ENCODE results near the gene IFNA2. TPM values are rescaled to one million over a fixed set of nuclear protein-coding genes. Genes with fewer than 3 reads are reported as not detected.

Gene IFNA2
- total and polyA plus RNA-seq, 2 experiments from 2014 or later: not detected

GRCh38 chr9:21334701-21335632 lies 50.2 kb downstream of the IFNA2 start, which contains the start of gene KLHL9:
Gene KLHL9 (minus strand): TSS chr9:21335404. CDS start chr9:21334859, 545 bp downstream.
- Histone ChIP-seq H3K27ac (peak within 1 kb of the TSS; percentile 100), H4K20me1 (ENCODE audit: insufficient read depth, poor library complexity, severe bottlenecking) (peaks cover 43% of the 10 kb centered on the region), H2AFZ (peak within 1 kb of the TSS; percentile 98), H3K27me3 (peaks cover 6% of the 10 kb centered on the region), H3K9me3 (ENCODE audit: low read depth) (no peaks in the 10 kb centered on the region), H3K79me2 (peaks cover 56% of the 10 kb centered on the region), H3K4me1 (ENCODE audit: insufficient read depth) (peaks cover 33% of the 10 kb centered on the region), H3K4me2 (peak within 1 kb of the TSS; percentile 86), H3K36me3 (replicated peaks; ENCODE audit: insufficient read depth, low read depth) (no peaks in the 10 kb centered on the region), H3K9me2 (replicated peaks; ENCODE audit: insufficient read depth) (no peaks in the 10 kb centered on the region), H3K4me3 (peak within 1 kb of the TSS; percentile 97)
- DNase-seq (ENCODE audit: low spot score): peak; percentile 97
- 2% methylated on average over 54 of the region's 55 CpGs for WGBS (ENCODE audit: low lambda C conversion rate, missing lambda C conversion rate)
- TF ChIP-seq, protein P1, sequence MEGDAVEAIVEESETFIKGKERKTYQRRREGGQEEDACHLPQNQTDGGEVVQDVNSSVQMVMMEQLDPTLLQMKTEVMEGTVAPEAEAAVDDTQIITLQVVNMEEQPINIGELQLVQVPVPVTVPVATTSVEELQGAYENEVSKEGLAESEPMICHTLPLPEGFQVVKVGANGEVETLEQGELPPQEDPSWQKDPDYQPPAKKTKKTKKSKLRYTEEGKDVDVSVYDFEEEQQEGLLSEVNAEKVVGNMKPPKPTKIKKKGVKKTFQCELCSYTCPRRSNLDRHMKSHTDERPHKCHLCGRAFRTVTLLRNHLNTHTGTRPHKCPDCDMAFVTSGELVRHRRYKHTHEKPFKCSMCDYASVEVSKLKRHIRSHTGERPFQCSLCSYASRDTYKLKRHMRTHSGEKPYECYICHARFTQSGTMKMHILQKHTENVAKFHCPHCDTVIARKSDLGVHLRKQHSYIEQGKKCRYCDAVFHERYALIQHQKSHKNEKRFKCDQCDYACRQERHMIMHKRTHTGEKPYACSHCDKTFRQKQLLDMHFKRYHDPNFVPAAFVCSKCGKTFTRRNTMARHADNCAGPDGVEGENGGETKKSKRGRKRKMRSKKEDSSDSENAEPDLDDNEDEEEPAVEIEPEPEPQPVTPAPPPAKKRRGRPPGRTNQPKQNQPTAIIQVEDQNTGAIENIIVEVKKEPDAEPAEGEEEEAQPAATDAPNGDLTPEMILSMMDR (IDR thresholded peaks at IDR 0.05; ENCODE audit: poor library complexity): no peak
- TF ChIP-seq EZH2 (IDR thresholded peaks at IDR 0.05; ENCODE audit: borderline replicate concordance) (no peak), EZH2phosphoT487 (IDR thresholded peaks at IDR 0.05; ENCODE audit: low read depth, severe bottlenecking, unreplicated experiment) (no peak)

Other genes starting within 250 kb of the IFNA2 start
- gene IFNW1, start 243.6 kb downstream of the IFNA2 start, total RNA-seq: not detected in 2 replicates
- gene IFNW1, start 243.6 kb downstream of the IFNA2 start, polyA plus RNA-seq: not detected in 2 replicates
- not detected in 2 replicates for gene IFNA21, start 218.7 kb downstream of the IFNA2 start, total RNA-seq
- gene IFNA21, start 218.7 kb downstream of the IFNA2 start, polyA plus RNA-seq: not detected in 2 replicates
- not detected in 2 replicates for gene IFNA4, start 197.8 kb downstream of the IFNA2 start, total RNA-seq
- not detected in 2 replicates for gene IFNA4, start 197.8 kb downstream of the IFNA2 start, polyA plus RNA-seq
- gene IFNA7, start 183.2 kb downstream of the IFNA2 start, total RNA-seq: not detected in 2 replicates
- gene IFNA7, start 183.2 kb downstream of the IFNA2 start, polyA plus RNA-seq: not detected in 2 replicates
- gene IFNA10, start 178.3 kb downstream of the IFNA2 start, total RNA-seq: not detected in 2 replicates
- gene IFNA10, start 178.3 kb downstream of the IFNA2 start, polyA plus RNA-seq: not detected in 2 replicates
- gene IFNA16, start 168.1 kb downstream of the IFNA2 start, total RNA-seq: not detected in 2 replicates
- gene IFNA16, start 168.1 kb downstream of the IFNA2 start, polyA plus RNA-seq: not detected in 2 replicates
- gene IFNA17, start 157.2 kb downstream of the IFNA2 start, total RNA-seq: not detected in 2 replicates
- not detected in 2 replicates for gene IFNA17, start 157.2 kb downstream of the IFNA2 start, polyA plus RNA-seq
- gene IFNA14, start 145.4 kb downstream of the IFNA2 start, total RNA-seq: not detected in 2 replicates
- gene IFNA14, start 145.4 kb downstream of the IFNA2 start, polyA plus RNA-seq: not detected in 2 replicates
- not detected in 2 replicates for gene IFNA5, start 80.1 kb downstream of the IFNA2 start, total RNA-seq
- not detected in 2 replicates for gene IFNA5, start 80.1 kb downstream of the IFNA2 start, polyA plus RNA-seq
- gene KLHL9, start 50.0 kb downstream of the IFNA2 start, total RNA-seq: 41.6 and 43.1 TPM in 2 replicates
- gene KLHL9, start 50.0 kb downstream of the IFNA2 start, polyA plus RNA-seq: 17.5 and 18.6 TPM in 2 replicates
- not detected in 2 replicates for gene IFNA6, start 34.5 kb downstream of the IFNA2 start, total RNA-seq
- not detected in 2 replicates for gene IFNA6, start 34.5 kb downstream of the IFNA2 start, polyA plus RNA-seq
- gene IFNA13, start 17.3 kb downstream of the IFNA2 start, total RNA-seq: not detected in 2 replicates
- not detected in 2 replicates for gene IFNA13, start 17.3 kb downstream of the IFNA2 start, polyA plus RNA-seq
- not detected in 2 replicates for gene IFNA8, start 23.7 kb upstream of the IFNA2 start, total RNA-seq
- not detected in 2 replicates for gene IFNA8, start 23.7 kb upstream of the IFNA2 start, polyA plus RNA-seq
- gene IFNA1, start 55.0 kb upstream of the IFNA2 start, total RNA-seq: not detected in 2 replicates
- not detected in 2 replicates for gene IFNA1, start 55.0 kb upstream of the IFNA2 start, polyA plus RNA-seq
- gene IFNE, start 96.9 kb upstream of the IFNA2 start, total RNA-seq: 0.64 and 0.67 TPM in 2 replicates
- gene IFNE, start 96.9 kb upstream of the IFNA2 start, polyA plus RNA-seq: not detected in 2 replicates